Measurements from ENCODE around the gene MARK2.

The MARK2 gene

GRCh38 chr11:63929616-63930015 lies 90.7 kb downstream of the MARK2 start:
- DNase-seq (ENCODE audit: low read depth in 2 of 2) = no peak

DNA sequence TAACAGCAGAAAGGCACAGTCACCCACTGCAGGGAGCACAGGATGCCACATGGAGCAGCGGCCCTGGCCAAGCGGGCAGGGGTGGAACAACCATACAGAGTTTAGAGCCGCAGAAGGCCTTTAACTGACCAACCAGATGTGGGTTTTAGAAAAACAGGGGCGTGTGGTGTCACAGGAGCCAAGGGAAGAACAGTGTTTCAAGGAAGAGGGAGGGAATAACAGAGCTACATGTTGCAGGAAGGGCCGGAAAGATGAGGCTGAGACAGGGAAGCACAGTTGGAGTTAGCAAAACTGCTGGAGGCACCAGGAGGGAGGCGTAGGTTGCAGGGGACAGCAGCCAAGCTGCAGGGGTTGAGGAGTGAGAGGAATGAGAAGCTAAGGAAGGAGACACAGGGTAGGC lies 92.1 kb downstream of the MARK2 start:
- no peak for DNase-seq (ENCODE audit: low read depth in 2 of 2)

GRCh38 chr11:63931876-63932275 lies 93.0 kb downstream of the MARK2 start:
- DNase-seq (ENCODE audit: low read depth in 2 of 2) = no peak

- no peak for DNase-seq (ENCODE audit: low read depth in 2 of 2)
These were observed 94.5 kb downstream of the MARK2 start for GRCh38 chr11:63933459-63933858.

DNA sequence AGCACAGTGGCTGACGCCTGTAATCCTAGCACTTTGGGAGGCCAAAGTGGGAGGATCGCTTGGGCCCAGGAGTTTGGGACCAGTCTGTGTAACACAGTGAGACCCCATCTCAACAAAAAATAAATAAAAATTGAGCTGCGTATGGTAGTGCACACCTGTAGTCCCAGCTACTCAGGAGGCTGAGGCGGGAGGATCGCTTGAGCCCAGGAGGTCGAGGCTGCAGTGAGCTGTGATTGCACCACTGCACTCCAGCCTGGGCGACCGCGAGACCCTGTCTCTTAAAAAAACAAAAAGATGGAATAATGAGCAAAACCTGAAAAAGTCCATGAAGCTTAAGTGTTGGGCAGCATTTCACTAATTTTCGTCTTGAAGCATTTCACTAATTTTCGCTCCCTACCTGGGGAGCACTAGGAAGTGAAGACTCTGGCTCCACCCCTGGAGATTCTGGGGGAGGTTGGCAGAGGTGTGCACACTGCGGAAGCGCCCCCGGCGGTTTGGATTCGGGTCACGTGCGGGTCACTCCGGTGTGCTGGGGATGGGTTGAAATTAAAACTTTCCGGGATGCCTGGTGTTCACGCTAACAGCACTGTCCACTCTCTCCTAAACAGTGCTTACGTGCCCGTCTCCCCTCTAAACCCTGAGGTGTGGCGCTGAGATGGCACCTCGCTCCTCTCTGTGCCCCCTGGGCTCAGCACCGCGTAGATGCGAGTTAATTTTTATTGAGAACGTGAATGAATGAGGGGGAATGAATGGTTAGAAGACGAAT lies 99.0 kb downstream of the MARK2 start:
- DNase-seq (ENCODE audit: low read depth in 2 of 2) = no peak

DNA sequence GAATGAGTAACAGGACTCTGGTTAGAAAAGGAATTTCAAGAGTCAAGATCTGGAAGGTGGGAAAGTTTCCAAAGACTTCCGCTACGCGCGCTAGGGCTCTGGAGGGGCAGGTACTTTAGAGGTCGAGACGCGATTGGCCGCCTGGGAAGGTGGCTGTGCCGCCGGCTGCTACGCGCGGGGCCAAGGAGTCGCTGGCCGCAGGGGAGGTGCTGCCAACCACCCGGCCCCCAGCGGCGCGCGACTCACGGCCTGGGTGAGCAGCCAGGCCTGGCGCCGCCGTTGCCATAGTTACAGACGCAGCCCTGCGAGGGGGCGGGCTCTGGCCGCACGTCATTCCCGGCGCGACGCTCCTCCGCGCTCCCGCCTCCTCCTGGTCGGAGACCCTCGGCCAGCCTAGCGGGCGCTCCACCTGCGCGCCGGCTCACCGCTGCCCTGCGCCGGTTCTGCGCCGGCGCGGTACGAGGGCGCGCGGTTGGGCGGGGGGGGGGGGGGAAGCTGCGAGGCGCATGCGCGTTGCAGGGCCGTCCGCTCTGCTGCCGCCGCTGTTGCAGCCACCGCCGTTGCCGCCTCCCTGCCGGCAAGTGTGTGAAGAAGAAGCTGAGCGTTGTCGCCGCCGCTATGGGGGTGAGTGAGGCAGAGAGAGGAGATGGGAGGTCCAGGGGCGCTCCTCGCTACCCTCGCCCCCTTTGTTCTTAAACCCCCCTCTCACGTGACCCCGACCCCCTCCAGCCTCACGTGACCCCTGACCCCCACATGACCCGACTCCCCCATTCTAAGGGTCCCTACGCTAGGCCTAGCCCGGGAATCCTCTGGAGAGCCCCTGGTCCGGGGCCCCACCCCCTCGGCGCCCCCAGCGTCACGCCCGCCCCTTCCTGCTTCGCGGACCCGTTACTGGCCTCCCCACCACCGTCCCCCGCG lies 99.8 kb downstream of the MARK2 start, which contains the start of gene NAA40:
Gene NAA40 (plus strand): TSS at position 524 of the 918 bp plus-strand sequence. CDS start 95 bp downstream, at position 619.
- DNase-seq (ENCODE audit: low read depth in 2 of 2) = peak; percentile 80 to 93

DNA sequence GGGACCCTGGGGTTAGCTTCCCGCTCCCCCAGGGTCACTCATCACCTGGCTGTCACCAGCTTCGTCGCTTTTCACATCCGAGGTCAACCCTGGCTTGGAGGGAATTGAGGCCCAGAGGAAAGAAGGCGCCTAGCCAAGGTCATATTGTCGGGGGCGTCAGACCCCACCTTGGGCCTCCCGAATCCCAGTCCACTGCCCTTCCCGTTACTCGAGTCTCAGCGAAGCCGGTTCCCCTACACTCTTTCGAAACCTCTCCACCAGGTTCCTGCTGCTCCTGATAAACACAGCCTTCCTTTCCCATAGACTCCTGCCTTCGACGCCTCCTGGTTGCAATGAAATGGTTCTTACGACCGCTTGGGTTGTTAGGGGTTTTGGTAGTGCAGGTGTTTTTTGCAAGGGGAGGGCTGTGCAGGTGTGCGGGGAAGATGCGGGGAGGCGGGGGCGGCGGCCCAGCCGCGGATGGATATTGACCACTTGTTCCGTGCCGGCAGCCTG lies 100.5 kb downstream of the MARK2 start:
- no peak for DNase-seq (ENCODE audit: low read depth in 2 of 2)

GRCh38 chr11:63940786-63941185 lies 101.9 kb downstream of the MARK2 start:
- DNase-seq (ENCODE audit: low read depth in 2 of 2) = no peak

GRCh38 chr11:63941901-63942300 lies 103.0 kb downstream of the MARK2 start:
- no peak for DNase-seq (ENCODE audit: low read depth in 2 of 2)

DNA sequence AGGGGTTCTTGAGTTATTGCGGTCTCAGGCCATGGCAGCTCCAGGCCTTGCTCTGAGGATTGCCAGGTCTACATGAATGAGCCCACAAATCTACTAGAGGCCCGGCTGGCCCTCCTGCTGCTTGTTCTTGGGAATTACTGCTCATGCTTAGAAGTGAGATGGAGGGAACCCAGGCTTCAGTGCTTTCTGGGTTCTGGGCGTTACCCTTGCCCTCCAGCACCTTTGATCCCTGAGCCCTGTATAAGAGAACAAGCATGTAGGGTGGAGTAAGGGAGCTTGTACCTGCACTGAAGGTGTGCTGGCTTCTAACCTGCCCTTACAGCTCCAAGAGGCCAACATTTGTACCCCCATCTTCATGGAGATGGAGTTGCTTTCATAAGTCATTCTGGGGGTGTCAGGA lies 103.9 kb downstream of the MARK2 start:
- DNase-seq (ENCODE audit: low read depth in 2 of 2) = no peak

DNA sequence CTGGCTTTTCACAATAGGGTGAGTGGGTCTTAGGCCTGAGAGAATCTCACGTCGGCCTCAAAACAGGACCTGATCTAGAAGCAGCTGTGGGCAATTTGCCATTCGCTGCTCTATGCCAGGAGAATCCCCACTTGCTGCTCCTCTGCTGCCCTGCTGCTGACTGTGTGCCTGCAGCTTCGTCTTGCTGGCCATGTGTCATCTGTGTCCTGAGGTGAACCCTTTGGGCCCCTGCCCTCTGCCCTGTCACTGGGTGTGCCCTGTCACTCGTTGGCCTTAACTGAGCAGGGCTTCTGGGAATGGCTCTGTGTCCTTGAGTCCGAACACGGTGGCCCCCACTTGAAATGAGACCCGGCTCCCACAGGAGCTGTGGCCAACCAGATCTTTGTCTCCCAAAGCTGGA lies 106.1 kb downstream of the MARK2 start:
- DNase-seq (ENCODE audit: low read depth in 2 of 2) = no peak

DNA sequence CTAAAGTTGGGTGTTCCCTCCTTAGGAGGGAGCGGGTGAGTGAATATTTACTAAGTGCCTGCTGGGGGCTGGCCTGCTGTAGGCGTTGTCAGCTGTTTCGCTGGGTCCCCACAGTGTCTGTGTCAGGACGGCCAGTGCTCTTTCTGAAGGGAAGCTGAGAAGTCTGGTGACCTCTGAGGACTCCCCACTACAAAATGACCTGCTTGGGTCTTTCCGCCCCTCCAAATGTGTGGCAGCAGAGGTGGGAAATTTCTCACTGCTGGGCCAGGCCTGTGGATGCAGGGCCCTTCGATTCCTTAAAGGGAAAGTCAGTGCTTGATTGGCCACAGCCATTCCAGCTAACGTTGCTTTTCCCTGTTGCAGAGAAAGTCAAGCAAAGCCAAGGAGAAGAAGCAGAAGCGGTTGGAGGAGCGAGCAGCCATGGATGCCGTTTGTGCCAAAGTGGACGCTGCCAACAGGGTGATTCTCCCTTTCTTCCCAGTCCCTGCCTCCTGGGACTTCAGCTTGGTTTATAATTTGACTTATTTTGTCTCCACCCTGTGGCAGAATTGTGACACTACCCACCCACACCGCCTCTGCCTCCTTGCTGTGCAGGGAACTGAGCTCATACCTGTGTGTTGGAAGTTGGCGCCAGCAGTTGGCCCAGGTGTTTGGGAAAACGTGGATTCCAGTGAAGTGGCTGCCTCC lies 106.7 kb downstream of the MARK2 start:
- DNase-seq (ENCODE audit: low read depth in 2 of 2) = peak in 1 of 2 donors; percentile 13

GRCh38 chr11:63951779-63952536 lies 113.0 kb downstream of the MARK2 start:
- DNase-seq (ENCODE audit: low read depth in 2 of 2) = peak in 1 of 2 donors; percentile 38

DNA sequence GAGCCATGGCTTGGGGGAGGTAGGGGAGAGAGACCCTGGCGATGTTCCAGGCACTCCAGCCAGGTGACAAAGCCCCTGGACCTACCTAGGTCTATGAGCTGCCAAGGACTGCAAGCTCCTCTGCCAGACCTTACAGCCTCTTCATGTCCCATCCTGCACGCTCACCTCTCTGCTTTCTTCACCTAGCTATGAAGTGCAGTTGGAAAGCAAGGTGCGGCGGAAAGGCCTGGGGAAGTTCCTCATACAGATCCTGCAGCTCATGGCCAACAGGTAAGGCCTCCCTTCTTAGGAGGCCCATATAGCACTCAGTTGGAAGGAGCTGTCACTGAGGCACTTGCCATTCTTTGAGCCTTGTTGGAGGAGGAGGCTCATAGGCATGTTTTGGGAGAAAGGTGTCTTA lies 113.7 kb downstream of the MARK2 start:
- no peak for DNase-seq (ENCODE audit: low read depth in 2 of 2)

DNA sequence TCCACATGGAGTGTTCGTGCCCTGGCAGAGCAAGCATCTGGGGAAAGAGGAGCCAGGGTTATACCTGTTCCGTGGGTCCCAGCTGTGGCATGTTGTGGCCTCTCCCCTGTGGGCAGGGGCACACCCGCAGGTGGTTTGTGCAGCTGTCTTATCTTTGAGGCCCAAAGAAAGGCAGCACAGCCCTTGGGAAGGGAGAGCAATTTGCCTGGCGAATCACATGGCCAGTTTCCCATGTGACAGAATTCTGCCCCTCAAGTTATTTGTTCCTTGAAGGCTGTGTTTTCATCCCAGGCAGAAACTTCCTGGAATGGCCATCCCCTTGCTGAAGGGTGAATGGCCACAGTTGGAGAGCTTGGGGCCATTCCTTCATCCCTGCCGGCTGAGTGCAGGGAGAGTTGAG lies 119.1 kb downstream of the MARK2 start:
- DNase-seq (ENCODE audit: low read depth in 2 of 2) = no peak
